HG03521 (cell line): ENCODE data around the gene NKX6-1.
A peak's percentile ranks its signal among the peaks of the same experiment; 100 is the strongest.

Experiments used
- ATAC-seq: cut with Tn5 transposase; IDR thresholded peaks from one replicate; pipeline ENCODE4 v1.9.1; 2021; ENCODE audit warnings: mild to moderate bottlenecking, moderate library complexity; ENCODE audit not compliant: unreplicated experiment

The NKX6-1 gene

DNA sequence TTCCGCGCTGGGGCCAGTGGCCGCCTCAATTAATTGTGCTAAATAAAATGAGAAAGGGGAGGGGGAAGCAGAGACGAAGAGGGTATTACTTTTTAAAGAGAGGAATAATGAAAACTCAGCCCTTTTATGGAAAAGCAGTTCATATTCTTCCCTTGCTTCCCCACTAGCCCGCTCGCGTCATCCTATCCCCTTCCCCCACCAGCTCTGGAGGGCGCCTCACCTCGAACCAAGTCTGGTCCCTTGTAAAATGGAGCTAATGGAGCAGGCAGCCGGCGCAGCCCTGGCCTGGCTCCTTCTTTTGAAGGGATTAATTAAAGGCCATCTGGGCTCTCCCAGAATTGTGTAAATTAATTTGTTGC is 511 bp upstream of the NKX6-1 start:
- no peak for ATAC-seq

DNA sequence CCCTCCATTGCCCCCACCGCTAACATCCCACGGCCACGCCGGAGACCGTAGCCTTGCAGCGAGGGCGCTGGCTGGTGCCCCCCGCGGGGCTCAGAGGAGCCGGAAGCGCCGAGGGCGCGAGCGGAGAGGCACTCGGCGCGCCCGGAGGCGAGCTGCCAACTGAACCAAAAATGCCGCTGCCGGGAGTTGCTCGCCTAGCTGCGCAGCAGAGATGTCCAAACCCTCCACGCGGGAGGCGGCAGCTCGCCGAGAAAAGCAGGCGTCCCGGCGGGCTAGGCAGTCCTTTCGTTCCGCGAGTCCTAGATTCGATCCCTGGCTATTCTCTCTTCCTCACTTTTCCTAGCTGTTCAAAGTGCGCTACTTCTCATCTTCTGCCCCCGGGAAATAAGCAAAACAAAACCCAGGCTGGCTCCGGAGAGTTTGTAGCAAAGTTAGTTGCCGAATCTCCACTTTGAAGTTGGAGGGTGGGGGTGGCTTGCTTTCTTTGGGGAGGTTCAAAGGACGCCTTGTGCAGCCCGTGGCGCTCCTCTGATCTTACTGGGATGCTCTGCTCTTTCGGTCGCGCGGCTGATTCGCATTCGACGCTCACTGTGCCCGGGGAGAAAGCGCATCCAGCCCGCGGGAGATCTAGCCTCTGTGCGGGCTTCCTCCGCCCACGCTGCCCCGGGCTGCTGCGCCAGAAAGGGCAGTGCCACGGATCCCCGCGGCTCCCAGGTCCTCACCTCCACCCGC is 723 bp downstream of the NKX6-1 start:
- ATAC-seq, result no peak

DNA sequence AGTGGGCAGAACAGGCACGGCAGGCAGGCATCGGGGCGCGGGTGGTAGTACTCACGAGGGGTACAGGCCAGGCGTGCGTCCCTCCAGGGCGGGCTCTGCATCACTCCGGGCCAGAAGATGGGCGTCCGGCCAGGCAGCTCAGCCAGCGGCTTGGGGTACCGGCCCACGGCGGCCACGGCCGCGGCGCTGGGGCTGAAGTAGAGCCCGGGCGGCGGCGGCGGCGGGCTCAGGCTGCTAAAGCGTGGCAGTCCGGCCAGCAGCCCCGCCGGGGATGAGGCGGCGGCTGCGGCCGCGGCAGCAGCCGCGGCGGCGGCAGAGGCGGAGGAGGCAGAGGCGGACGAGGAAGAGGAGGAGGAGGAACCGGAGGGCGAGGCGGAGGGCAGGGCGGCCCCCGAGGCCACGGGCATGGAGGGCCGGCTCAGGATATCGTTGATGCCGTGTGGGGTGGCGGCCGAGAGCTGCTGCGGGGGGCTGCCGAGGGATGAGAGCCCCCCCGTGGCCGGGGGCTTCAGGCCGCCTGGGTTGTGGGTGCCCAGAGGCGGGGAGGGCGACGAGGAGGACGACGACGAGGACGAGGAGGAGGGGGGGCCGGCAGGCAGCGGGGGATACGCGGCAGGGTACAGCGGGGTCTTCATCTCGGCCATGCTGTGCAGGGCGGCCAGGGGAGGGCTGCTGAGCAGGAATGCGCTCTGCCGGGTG is 1.4 kb downstream of the NKX6-1 start:
- ATAC-seq, result no peak

DNA sequence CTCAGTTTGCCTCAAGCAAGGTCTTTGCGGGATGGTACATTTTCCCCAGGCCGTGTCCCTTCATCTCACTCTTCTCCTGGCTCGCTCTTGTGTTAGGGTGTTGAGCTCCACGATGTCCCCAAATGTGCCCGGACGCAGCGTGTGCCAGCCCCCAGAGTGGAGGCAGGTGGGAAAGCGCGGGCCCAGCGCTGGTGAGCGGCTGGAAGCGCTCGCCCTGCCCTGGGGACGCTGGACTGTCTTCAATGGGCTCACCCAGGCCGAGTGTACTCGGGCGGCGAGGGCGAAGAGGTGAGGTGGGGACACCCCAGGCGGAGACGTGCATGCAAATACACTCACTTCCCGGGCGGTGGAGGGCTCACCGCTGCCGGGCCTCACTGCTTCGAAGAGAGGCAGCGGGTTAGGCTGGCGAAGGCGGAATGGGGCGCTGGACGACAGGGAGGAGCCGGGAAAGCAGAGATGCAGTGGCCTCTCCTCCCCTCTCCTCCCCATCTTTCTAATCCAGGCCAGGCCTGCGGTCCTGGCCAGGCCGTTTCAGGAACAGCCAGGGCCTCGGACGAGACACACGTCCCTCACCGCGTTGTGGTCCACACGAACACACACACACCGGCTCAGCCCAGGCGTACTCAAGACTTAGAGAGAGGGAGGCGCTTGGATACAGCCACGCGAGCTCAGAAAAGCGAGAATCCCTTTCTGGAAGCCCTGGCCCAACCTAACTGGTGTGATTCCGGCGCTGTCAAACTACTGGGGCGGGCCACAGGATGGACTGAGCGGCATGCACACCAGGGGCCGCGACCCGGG is 2.2 kb downstream of the NKX6-1 start:
- no peak for ATAC-seq

DNA sequence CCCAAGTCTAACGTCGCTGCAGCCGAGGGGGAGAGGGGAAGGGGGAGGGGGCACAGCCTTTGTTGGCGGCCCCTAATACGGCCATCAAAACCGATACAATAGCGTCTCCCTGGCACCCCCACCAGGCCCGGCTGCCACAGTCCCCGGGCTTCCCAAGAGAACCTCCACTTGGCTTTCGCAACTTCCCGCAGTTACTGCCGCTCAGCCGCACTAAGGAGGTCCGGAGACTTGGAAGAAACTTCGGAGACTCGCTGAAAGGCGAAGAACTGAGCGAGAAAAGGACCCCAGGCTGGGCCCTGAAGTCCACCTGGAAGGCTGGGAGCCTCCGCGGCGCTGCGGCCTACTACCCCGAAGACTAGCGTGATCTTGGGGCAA is 2.8 kb downstream of the NKX6-1 start:
- no peak for ATAC-seq

DNA sequence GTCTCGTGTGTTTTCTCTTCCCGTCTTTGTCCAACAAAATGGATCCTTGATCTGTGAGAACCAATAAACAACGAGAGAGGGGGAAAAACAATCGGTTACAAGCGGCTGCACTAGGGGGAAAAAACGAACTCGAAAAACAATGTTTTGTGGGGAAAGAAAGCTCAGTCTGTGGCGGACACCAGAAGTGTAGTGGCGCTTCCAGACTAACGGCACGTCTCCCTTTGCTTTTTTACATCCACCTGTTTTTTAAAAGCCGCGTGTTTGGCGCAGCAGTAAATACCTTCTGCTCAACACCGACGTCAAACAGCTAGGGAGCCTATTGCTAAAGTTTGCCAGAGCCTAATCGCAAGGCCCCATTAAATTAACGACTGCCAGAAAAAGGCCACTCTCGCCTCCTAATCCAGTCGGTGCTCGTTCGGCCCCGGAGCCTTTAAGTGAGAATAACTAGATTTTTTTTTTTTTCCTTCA is 3.3 kb downstream of the NKX6-1 start:
- no peak for ATAC-seq

DNA sequence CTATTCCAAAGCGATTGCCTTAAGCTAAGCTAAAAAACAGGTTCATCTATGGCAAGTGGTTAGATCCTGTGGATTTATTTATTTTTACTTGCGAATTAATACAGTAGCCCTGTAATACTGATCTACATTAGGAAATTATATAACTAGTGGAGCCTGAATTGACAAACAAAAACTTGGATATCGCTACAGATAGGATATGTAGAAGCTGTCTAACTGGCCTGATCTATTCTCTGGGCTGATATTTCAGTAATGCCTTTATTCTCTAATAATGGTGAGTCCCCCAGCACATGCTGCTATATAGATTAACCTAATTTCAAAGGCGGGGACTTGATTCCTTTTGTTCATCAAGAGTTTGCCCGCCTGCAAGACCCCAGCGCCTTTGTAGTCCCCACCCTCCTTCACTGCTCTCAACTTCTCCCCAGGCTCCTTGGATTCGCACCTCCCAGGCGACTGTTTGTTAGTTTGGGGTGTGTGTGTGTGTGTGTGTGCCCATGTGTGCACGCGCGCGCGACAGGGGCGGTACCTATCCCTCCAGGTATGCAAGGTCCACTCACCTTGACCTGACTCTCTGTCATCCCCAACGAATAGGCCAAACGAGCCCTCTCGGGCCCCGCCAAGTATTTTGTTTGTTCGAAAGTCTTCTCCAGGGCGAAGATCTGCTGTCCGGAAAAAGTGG is 3.8 kb downstream of the NKX6-1 start:
- ATAC-seq, result no peak

DNA sequence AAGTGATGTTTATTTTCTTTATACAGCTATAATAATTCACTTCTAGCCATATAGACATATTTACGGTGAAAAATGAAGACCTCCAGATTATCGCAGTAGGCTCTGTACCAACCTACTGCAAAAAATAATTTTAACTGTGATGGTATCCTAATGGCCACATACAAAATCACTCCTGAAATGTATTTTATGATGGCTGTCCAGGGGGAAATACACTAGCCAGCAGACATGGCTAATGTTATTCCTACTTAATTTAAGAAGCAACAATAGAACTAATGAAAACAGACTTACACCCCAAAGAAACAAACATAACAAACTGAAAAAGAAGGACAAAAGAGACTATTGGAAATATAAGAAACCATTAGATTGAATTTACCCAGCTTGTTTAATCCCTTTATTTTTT is 4.6 kb downstream of the NKX6-1 start:
- no peak for ATAC-seq

DNA sequence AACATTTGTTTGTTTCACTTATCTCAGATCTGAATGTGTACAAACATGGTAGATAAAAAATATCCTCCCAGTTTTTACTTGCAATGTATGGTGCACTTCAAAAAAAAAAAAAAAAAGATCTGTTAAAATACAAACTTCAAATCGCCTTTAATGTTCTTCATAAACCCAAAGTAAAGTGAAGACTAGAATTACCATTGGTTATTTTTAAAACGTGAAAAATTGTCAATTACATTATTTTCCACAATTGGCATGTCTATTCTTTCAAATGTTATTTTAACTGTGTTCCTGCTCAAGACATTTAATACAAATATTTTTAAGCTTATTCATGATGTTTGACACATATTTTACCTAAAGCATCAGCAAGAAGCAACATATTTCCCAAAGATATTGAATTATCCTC is 5.0 kb downstream of the NKX6-1 start:
- no peak for ATAC-seq

DNA sequence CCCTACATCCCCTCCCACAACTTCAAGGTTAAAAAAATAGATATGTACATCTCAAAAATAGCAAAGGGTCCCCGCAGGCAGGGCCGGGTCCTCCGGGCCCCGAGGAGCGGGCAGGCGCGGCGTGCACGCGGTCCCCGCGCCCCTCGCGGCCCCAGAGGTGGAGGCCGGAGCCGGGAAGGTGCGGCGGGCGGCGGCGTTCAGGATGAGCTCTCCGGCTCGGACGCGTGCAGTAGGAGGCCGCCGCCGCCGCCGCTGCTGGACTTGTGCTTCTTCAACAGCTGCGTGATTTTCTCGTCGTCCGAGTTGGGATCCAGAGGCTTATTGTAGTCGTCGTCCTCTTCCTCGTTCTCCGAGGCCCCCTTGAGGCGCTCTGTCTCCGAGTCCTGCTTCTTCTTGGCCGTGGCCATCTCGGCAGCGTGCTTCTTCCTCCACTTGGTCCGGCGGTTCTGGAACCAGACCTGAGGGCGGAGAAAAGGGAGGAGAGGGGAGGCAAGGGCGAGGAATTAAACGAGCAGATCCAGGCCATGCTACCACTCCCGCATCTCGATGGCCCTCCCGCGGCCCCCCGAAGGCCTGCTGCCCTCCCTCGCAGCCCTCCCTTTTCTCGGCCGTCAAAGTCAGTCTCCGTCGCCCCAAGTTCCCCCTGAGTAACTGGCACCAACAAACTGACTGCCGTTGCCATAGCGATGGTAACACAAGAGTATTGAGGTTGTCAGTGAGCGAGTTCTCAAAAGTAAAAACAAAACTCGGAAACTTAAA is 5.8 kb downstream of the NKX6-1 start:
- peak; percentile 54 for ATAC-seq

DNA sequence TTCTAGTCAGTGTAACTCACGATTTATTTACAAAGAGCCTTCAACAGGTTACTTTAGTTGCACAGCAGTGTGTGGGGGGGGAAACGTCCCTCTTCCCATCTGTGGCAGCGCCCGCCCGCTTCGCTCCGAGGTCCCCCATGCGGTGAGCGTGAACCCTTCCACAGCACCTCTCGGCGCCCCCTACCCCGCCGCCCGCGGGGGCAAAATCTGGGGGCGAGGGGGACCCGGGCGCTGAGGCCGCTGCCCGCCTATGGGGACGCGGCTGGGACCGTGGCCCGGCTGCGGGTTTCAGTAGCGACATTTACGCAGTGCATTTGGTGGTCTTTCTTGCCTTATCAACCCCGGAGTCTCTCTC is 6.4 kb downstream of the NKX6-1 start:
- ATAC-seq, result no peak

DNA sequence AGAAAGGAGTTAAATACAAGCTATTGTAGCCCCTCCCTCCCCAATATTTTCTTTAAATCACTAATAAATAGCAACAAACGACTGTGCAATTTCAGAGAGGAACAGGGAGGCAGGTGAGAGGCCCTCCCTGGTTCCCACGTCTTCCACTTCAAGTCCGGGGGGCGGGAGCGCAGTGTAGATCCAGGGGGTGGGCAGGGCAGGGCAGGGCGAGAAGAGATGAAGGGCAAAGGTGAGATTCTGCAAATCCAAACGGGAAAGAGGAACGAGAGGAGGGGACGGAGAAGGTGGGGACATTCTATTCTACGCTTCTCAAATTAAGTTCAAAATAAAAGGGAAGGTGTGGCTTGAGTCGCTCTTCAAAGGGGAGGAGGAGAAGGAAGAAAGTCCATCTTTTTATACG is 6.8 kb downstream of the NKX6-1 start:
- ATAC-seq, result no peak

DNA sequence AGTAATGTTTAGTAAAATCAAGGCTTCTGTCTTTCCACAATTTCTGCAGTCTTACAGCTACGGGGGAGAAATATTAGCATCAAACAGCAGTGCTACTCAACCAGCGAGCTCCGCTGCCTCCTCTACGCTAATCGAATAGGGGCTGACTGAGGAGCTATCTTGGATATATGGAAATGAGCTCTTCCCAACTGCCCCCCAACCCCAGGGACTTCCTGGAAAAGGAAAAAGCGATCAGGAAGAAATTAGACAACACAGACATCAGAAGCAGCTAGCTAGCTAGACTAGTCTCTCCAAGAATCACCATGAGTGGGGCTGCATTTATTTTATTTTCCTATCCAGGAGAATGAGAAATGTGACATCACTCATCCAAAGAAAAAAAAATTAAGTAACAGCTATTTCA is 7.6 kb downstream of the NKX6-1 start:
- ATAC-seq, result no peak

DNA sequence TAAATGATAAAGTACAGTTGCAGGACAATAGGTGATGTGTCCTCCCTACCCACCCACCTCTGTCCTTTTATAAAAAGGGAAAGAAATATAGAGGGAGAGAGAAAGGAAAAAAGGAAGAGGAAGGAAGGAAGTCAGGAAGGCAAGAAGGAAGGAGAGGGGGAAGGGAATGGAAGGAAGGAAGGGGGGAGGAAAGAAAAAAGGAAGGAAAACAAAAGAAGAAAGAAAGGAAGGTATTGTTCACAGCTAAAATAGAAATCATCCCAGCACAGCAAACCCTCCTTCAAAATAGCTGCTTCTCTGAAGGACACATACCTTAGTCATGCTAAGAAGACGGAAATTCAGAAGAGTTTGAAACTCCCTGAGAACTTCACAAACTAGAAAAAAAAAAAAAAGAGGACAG is 8.4 kb downstream of the NKX6-1 start:
- no peak for ATAC-seq

DNA sequence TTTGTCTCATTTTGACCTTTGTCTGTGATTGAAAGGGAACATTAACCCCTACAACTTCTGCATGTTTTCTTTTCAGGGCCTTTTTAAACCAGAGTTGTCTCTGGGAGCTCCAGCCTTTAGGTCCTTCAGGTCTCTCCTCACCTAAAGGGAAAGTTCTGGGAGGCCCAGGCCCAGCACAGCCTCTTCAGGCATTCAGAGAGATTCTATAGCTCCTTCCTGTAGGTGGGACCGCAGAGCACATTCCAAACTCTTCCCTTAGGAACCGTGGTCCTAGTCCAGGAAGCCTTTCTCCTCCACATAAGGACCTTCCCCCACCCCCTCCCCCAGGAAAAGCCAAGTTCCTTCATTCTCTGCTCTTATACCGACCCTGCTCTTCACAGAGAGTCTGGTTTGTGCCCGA is 14.9 kb downstream of the NKX6-1 start:
- ATAC-seq, result no peak

DNA sequence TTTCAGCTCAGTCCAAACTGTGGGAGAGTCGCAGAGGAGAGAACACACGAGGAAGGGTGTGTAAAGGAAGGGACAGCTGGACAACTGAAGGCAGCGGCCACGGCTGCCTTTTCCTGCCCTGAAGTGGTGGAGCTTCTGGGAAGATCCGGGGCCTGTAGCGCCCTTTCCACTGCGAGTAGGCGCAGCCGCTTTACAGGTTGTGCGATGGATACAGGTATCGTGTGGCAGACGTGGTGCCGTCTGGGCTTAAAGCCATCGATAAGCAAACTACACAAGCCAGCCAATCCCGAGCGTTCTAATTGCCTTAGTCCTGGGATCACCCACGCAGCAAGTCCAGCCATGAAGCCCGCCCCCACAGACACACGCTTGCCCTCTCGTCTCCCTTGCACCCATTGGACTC is 15.4 kb downstream of the NKX6-1 start:
- ATAC-seq, result no peak

DNA sequence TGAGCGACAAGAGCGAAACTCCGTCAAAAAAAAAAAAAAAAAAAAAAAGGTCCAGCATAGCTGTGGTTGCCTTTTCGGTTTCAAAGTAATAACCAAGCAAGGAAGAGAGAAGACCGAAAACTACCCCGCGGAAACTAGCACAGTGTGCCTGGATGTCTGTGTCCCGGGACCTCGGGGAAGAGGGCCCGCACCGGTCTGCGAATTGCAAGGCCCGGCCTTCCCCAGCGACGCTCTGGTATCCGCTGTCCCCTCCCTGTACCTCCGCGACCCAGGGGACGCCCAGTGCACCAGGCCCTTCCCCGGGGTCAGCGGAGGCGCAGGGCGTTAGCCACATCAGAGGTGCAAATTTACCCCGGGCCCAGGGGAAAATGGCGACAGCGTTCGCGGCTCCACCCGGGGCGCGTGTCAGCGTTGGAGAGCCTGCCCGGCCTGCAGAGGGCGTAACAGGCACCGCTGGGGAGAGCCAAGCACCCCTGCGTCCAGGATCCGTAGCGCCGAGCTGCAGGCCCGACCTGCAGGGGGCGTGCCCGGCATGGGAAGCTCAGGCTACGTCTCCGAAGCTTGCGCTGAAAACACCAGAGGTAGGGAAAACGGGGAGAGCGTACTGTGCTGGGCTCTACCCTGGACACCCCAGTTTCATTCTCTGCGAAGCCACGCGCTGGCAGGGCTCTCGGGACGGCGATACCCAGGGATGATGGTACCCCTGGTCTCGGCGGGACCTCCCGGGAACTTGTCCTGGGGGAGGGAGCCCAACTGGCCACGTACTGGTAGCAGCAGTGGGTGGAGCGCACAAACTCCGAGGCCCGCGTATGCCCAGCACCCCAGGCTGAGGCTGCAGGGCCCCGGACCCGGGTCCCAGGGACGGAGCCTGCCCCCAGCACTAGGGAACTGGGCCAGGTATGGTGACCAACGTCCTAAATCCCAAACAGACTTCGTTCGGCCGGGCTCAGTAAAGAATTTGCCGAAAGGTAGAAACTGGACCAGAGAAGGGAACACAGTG is 16.2 kb downstream of the NKX6-1 start:
- ATAC-seq, result no peak

DNA sequence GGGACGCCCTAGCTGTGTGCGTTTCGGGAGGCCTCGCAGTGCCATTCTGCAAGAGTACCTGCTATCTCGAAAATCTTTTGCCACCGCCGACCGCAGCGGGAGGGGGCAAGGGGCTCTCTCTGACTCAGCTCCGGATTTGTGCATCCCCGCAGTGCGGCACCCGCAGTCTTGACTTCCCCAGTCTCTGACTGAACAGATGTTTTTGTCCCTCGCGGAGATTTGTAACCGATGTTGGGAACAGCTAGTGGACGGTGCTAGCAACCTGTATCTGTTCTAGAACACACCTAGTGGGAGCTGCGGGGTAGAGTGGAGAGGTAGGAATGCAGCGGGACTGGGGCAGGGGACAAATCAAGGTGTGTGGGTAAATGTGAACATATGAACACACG is 17.2 kb downstream of the NKX6-1 start:
- no peak for ATAC-seq

DNA sequence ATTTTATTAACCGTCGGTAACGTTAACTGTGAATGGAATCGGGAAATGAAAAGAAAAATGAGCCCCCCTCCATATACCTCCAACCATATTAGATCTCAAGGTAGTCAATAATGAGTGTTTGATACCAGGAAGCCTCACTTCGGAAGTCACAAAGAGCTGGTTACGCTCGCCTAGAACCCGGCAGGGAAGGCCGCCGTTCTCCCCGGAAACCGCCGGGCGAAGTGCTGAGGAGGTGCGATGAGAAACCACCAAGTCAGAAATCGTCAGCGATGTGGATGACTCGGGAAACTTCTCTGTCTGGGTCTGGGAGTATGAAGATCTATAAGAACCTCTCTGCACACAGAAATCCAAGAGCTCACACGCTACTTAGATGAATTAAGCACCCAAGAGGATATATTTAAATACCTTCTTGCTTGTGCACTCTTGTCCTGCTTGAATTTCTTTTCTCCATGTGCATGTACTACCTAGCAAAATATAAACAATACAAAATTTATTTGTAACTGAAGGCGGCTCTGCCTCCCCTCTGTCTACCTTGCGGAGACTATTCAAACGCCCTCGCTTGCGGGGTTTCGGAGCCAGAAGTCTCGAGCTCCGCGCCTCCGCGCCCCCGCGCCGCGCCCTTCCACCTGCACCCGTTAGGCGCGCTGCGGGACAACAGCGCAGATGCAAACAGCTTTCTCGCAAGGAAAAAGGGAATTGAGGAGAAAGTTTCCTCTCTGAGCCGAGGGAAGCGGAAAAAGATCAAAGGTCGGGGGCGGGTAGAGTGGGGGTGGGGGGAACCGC is 17.8 kb downstream of the NKX6-1 start:
- ATAC-seq, result no peak
